Right atrium auricular region (tissue), 2 donors: ENCODE measurements around the gene RAMP2. TPM values are rescaled to one million over a fixed set of nuclear protein-coding genes. Genes with fewer than 3 reads are reported as not detected.
"Not testable (repeated sequence)": the region's sequence is repeated elsewhere in the genome, so short reads cannot be mapped to it uniquely, and the experiment has no call there.

Source experiments
- DNase-seq: peaks from one replicate; pipeline ENCODE4 v3.0.0-alpha.2; 2019; ENCODE audit warnings: low spot score
- H3K27ac ChIP-seq, 2 donors: fragments of 200-600 bp; sonication (generic); 1 replicate in 1 of 2; 2 replicates in 1 of 2; pipeline ENCODE4 v1.5.1; 2016 to 2019
- H3K27me3 ChIP-seq, 2 donors: fragments of 200-600 bp; sonication (generic); one replicate each; pipeline versions ENCODE4 v1.5.1 to v1.6.0; 2017 to 2019
- H3K36me3 ChIP-seq: fragments of 200-600 bp; sonication (generic); one replicate; pipeline ENCODE4 v1.5.1; 2016
- H3K4me1 ChIP-seq, 2 donors: fragments of 200-600 bp; sonication (generic); one replicate each; pipeline versions ENCODE4 v1.5.1 to v1.6.0; 2017 to 2019
- H3K4me3 ChIP-seq, 2 donors: fragments of 200-600 bp; sonication (generic); 1 replicate in 1 of 2; 2 replicates in 1 of 2; pipeline ENCODE4 v1.5.1; 2017 to 2019; ENCODE audit warnings: mild to moderate bottlenecking in 1 of 2, moderate library complexity in 1 of 2
- H3K9me3 ChIP-seq, 2 donors: fragments of 200-600 bp; sonication (generic); one replicate each; pipeline ENCODE4 v1.5.1; 2019
- CTCF ChIP-seq, 2 donors: fragments of 200-600 bp; sonication (generic); IDR thresholded peaks; one replicate each; pipeline ENCODE4 v1.5.1; 2019; ENCODE audit warnings: antibody characterized with exemption in 2 of 2
- total RNA-seq, 2 donors: library from RNA; depleted of rRNA; stranded (reverse); fragments of >200 nt; gene quantifications; one replicate each; pipeline ENCODE4 v1.1.0, GENCODE V29; 2016

RAMP2 gene
- total RNA-seq, 2 donors from 2014 or later = 28.9 to 35.2 TPM

GRCh38 chr17:42766124-42766523 is 5.1 kb downstream of the RAMP2 start:
- no peak for TF ChIP-seq CTCF (IDR thresholded peaks at IDR 0.05)
- peaks cover 0 to 19% of the 10 kb centered on the region in 2 donors for H3K4me1 ChIP-seq

GRCh38 chr17:42767512-42767911 is 6.5 kb downstream of the RAMP2 start:
- no peak for TF ChIP-seq CTCF (IDR thresholded peaks at IDR 0.05)

More at GRCh38 chr17:42766124-42766523, 5.1 kb downstream of the RAMP2 start:
- no peaks in the 10 kb centered on the region for H3K27me3 ChIP-seq
- H3K4me3 ChIP-seq = no peak overlapping the region
- H3K36me3 ChIP-seq = no peaks in the 10 kb centered on the region
- no peak overlapping the region for H3K27ac ChIP-seq
- no peak for DNase-seq
- H3K9me3 ChIP-seq = no peaks in the 10 kb centered on the region

GRCh38 chr17:42768006-42768405 is 7.0 kb downstream of the RAMP2 start:
- H3K4me3 ChIP-seq, DNase-seq, H3K36me3 ChIP-seq, H3K9me3 ChIP-seq, H3K27ac ChIP-seq, H3K4me1 ChIP-seq, H3K27me3 ChIP-seq: not testable (repeated sequence)

More at GRCh38 chr17:42767512-42767911, 6.5 kb downstream of the RAMP2 start:
- peaks cover 0 to 9% of the 10 kb centered on the region in 2 donors for H3K4me1 ChIP-seq
- DNase-seq = no peak
- H3K27ac ChIP-seq = no peak overlapping the region
- H3K4me3 ChIP-seq = no peak overlapping the region
- no peaks in the 10 kb centered on the region for H3K36me3 ChIP-seq
- no peaks in the 10 kb centered on the region for H3K9me3 ChIP-seq
- H3K27me3 ChIP-seq = no peaks in the 10 kb centered on the region

- not testable (repeated sequence) for H3K4me3 ChIP-seq, DNase-seq, H3K36me3 ChIP-seq, H3K27ac ChIP-seq, H3K27me3 ChIP-seq, H3K9me3 ChIP-seq
- H3K4me1 ChIP-seq = peaks cover 0 to 18% of the 10 kb centered on the region in 2 donors
These were observed 8.9 kb downstream of the RAMP2 start for GRCh38 chr17:42769964-42770363.

GRCh38 chr17:42772945-42773289 is 11.9 kb downstream of the RAMP2 start:
- Histone ChIP-seq H3K4me3 (peak overlapping the region; percentile 63 to 82), H3K27me3 (no peaks in the 10 kb centered on the region), H3K36me3 (peaks cover 27% of the 10 kb centered on the region), H3K4me1 (peaks cover 0 to 18% of the 10 kb centered on the region in 2 donors), H3K9me3 (no peaks in the 10 kb centered on the region), H3K27ac (peak overlapping the region; percentile 64 to 81)
- no peak for DNase-seq
- no peak for TF ChIP-seq CTCF (IDR thresholded peaks at IDR 0.05)

- Histone ChIP-seq H3K27ac (peak within 1 kb of the TSS; percentile 64 to 81), H3K4me3 (peak within 1 kb of the TSS; percentile 63 to 82), H3K4me1 (peaks cover 0 to 18% of the 10 kb centered on the region in 2 donors), H3K9me3 (no peaks in the 10 kb centered on the region), H3K36me3 (peaks cover 32% of the 10 kb centered on the region), H3K27me3 (no peaks in the 10 kb centered on the region)
- peak in 1 of 2 donors; percentile 41 for TF ChIP-seq CTCF (IDR thresholded peaks at IDR 0.05)
- DNase-seq = peak; percentile 83
These were observed 12.4 kb downstream of the RAMP2 start, which contains the start of gene VPS25 for GRCh38 chr17:42773290-42774035. Gene VPS25 (plus strand): TSS chr17:42773449. CDS start chr17:42773476, 27 bp downstream.
